Subcutaneous adipose tissue (tissue), 4 donors: Measurements from ENCODE around the gene PAN3. TPM values are rescaled to one million over a fixed set of nuclear protein-coding genes. Genes with fewer than 3 reads are reported as not detected.

ENCODE experiments used
- CTCF ChIP-seq: fragments of 450-650 bp; IDR thresholded peaks from one replicate; pipeline ENCODE4 v1.5.1; 2016; ENCODE audit warnings: low read depth, mild to moderate bottlenecking, control low read depth, antibody characterized with exemption, moderate library complexity
- total RNA-seq, 4 donors: library from RNA; depleted of rRNA; stranded (reverse); fragments of >200 nt; gene quantifications; one replicate each; pipeline ENCODE4 v1.1.0, GENCODE V29; 2016

Gene PAN3
- total RNA-seq, 4 donors from 2014 or later, result 36.0 to 46.3 (median 44.0) TPM

GRCh38 chr13:28271056-28271840 is 132.9 kb downstream of the PAN3 start:
- no peak for TF ChIP-seq CTCF

- no peak for TF ChIP-seq CTCF
Observed at GRCh38 chr13:28273919-28274318, 135.6 kb downstream of the PAN3 start.

GRCh38 chr13:28282451-28282850 is 144.1 kb downstream of the PAN3 start:
- TF ChIP-seq CTCF, result no peak

- TF ChIP-seq CTCF, result no peak
Observed at GRCh38 chr13:28283600-28283999, 145.3 kb downstream of the PAN3 start.

- TF ChIP-seq CTCF, result no peak
Observed at GRCh38 chr13:28286263-28286662, 147.9 kb downstream of the PAN3 start.

- no peak for TF ChIP-seq CTCF
Observed at GRCh38 chr13:28297341-28297740, 159.0 kb downstream of the PAN3 start.

- TF ChIP-seq CTCF, result no peak
Observed at GRCh38 chr13:28299916-28300315, 161.6 kb downstream of the PAN3 start.
